Stomach smooth muscle (tissue), 2 donors: ENCODE data around the gene ATG10.

ENCODE experiments used
- H3K27ac ChIP-seq: one replicate; pipeline ENCODE4 v1.7.0; 2013; ENCODE audit warnings: mild to moderate bottlenecking, low read length, inconsistent platforms
- H3K27me3 ChIP-seq, 2 donors: one replicate each; pipeline ENCODE4 v1.7.0; 2013; ENCODE audit warnings: low read length in 2 of 2; ENCODE audit not compliant: insufficient read depth in 2 of 2, control insufficient read depth in 1 of 2
- H3K36me3 ChIP-seq, 2 donors: one replicate each; pipeline ENCODE4 v1.7.0; 2013; ENCODE audit warnings: low read length in 2 of 2; ENCODE audit not compliant: control insufficient read depth in 2 of 2, insufficient read depth in 2 of 2
- H3K4me1 ChIP-seq: one replicate; pipeline ENCODE4 v1.7.0; 2013; ENCODE audit warnings: low read length; ENCODE audit not compliant: control insufficient read depth, insufficient read depth
- H3K4me3 ChIP-seq, 2 donors: one replicate each; pipeline ENCODE4 v1.7.0; 2013; ENCODE audit warnings: low read length in 2 of 2
- H3K9ac ChIP-seq, 2 donors: one replicate each; pipeline ENCODE4 v1.7.0; 2013; ENCODE audit warnings: low read length in 2 of 2, mild to moderate bottlenecking in 1 of 2
- H3K9me3 ChIP-seq, 2 donors: one replicate each; pipeline ENCODE4 v1.7.0; 2013; ENCODE audit warnings: low read length in 2 of 2; ENCODE audit not compliant: control insufficient read depth in 2 of 2
- donor health status: healthy.
- donor health status: Pancreatic carcinoma.

The ATG10 gene

GRCh38 chr5:82178378-82178777 is 206.6 kb downstream of the ATG10 start:
- peaks cover 0 to 3% of the 10 kb centered on the region in 2 donors for H3K36me3 ChIP-seq

DNA sequence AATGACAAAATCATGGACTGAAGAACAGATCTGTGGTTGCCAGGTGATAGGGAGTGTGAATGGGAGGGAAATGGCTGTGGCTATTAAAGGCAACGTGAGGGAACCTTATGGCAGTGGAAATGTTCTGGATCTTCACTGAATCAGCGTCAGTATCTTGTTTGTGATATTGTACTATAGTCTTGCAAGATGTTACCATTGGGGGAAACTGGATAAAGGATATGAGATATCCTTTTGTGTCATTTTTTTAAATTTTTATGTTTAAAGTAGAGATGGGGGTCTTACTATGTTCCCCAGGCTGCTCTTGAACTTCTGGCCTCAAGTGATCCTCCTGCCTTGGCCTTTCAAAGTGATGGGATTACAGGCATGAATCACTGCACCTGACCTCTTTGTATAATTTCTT is 210.8 kb downstream of the ATG10 start:
- Histone ChIP-seq H3K27ac (no peak overlapping the region), H3K4me3 (no peak overlapping the region), H3K36me3 (peaks cover 0 to 3% of the 10 kb centered on the region in 2 donors), H3K4me1 (no peaks in the 10 kb centered on the region), H3K27me3 (no peaks in the 10 kb centered on the region), H3K9me3 (no peaks in the 10 kb centered on the region), H3K9ac (no peak overlapping the region)

More at GRCh38 chr5:82178378-82178777, 206.6 kb downstream of the ATG10 start:
- Histone ChIP-seq H3K9me3 (no peaks in the 10 kb centered on the region), H3K27me3 (no peaks in the 10 kb centered on the region), H3K9ac (no peak overlapping the region), H3K4me3 (no peak overlapping the region), H3K27ac (no peak overlapping the region), H3K4me1 (no peaks in the 10 kb centered on the region)

- Histone ChIP-seq H3K27ac (no peak overlapping the region), H3K4me1 (no peaks in the 10 kb centered on the region), H3K36me3 (peaks cover 0 to 3% of the 10 kb centered on the region in 2 donors), H3K27me3 (no peaks in the 10 kb centered on the region), H3K9me3 (no peaks in the 10 kb centered on the region), H3K4me3 (no peak overlapping the region), H3K9ac (no peak overlapping the region)
These were observed 212.0 kb downstream of the ATG10 start for GRCh38 chr5:82183828-82184227.

GRCh38 chr5:82185851-82186250 is 214.0 kb downstream of the ATG10 start:
- no peak overlapping the region for H3K9ac ChIP-seq

DNA sequence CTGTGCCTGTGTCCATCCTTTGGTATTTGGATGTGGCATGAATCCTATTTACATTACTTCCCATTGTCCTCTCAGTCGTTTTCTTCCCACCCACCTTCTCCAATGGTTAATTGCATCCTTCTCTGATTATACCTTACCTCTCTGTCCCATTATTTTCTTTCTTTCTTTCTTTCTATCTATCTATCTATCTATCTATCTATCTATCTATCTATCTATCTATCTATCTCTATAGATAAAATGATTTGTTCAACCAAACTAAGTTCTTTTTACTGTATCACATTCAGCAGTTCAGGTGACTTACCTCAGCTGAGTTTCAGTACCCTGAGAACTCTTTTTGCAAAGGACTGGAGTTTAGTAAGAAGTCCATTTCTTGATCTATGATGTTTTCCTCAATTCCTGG is 225.7 kb downstream of the ATG10 start:
- H3K27ac ChIP-seq = no peak overlapping the region
- H3K9me3 ChIP-seq = no peaks in the 10 kb centered on the region
- no peaks in the 10 kb centered on the region for H3K4me1 ChIP-seq
- H3K4me3 ChIP-seq = no peak overlapping the region
- no peaks in the 10 kb centered on the region for H3K36me3 ChIP-seq
- no peaks in the 10 kb centered on the region for H3K27me3 ChIP-seq
- H3K9ac ChIP-seq = no peak overlapping the region

More at GRCh38 chr5:82185851-82186250, 214.0 kb downstream of the ATG10 start:
- Histone ChIP-seq H3K27ac (no peak overlapping the region), H3K4me3 (no peak overlapping the region), H3K36me3 (no peaks in the 10 kb centered on the region), H3K27me3 (no peaks in the 10 kb centered on the region), H3K9me3 (no peaks in the 10 kb centered on the region), H3K4me1 (no peaks in the 10 kb centered on the region)

- Histone ChIP-seq H3K9ac (no peak overlapping the region), H3K4me1 (no peaks in the 10 kb centered on the region), H3K36me3 (no peaks in the 10 kb centered on the region), H3K4me3 (no peak overlapping the region), H3K27ac (no peak overlapping the region), H3K27me3 (no peaks in the 10 kb centered on the region), H3K9me3 (no peaks in the 10 kb centered on the region)
These were observed 232.7 kb downstream of the ATG10 start for GRCh38 chr5:82204567-82204966.

GRCh38 chr5:82205005-82205404 is 233.2 kb downstream of the ATG10 start:
- no peaks in the 10 kb centered on the region for H3K4me1 ChIP-seq
- no peaks in the 10 kb centered on the region for H3K36me3 ChIP-seq
- H3K27me3 ChIP-seq = no peaks in the 10 kb centered on the region
- H3K27ac ChIP-seq = no peak overlapping the region
- no peak overlapping the region for H3K4me3 ChIP-seq
- H3K9ac ChIP-seq = no peak overlapping the region
- no peaks in the 10 kb centered on the region for H3K9me3 ChIP-seq

DNA sequence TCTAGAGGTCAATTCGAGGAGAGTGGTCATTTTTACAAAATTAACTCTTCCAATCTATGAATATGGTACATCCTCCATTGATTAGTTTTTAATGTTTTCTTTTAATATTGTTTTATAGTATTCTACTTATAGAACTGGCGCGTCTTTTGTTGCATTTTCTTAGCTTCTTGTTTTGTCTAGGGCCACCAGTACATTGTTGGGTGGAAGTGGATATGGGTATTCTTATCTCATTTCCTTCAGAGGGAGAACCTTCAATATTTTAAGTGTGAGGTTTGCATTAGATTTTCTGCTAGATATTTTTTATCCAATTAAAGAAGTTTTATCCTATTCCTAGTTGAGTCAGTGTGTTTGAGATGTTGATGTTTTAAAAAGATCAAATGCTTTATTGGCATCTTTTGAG is 236.5 kb downstream of the ATG10 start:
- Histone ChIP-seq H3K9ac (no peak overlapping the region), H3K36me3 (no peaks in the 10 kb centered on the region), H3K27me3 (no peaks in the 10 kb centered on the region), H3K4me3 (no peak overlapping the region), H3K4me1 (no peaks in the 10 kb centered on the region), H3K27ac (no peak overlapping the region), H3K9me3 (no peaks in the 10 kb centered on the region)

DNA sequence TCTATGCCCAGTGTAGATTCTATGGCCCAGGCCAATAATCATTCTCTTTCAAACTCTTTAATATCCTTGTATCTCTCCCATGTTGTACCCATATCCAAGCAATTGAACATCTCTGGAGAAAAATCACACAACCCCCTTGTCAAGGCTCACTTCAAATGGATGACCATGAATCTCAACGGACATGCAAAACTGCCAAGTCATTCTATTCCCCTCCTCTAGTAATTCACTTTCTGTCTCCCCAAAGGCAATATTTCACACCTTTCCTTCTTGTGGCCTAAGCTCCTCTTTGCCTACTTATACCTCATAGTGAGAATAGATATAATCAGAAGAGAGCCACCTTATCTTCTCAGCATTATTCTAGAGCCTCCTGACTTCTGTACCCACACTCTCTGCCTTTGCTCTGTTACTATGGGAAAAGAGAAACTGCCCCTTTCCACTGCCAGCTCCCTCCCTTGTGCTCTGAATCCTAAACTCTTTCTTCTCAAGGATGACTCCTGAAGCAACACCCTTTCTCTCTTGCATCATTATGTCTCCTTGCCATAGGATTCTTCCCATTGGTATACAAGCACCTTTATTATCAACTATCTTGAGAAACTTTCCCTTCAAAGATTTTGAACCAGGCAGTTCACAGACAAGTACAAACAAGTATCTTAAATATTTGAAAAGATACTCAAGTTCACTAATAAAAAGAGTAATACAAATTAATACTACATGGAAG is 240.2 kb downstream of the ATG10 start:
- Histone ChIP-seq H3K27me3 (no peaks in the 10 kb centered on the region), H3K9ac (no peak overlapping the region), H3K27ac (no peak overlapping the region), H3K9me3 (no peaks in the 10 kb centered on the region), H3K36me3 (no peaks in the 10 kb centered on the region), H3K4me3 (no peak overlapping the region), H3K4me1 (no peaks in the 10 kb centered on the region)

GRCh38 chr5:82217917-82218316 is 246.1 kb downstream of the ATG10 start:
- Histone ChIP-seq H3K27ac (no peak overlapping the region), H3K4me3 (no peak overlapping the region), H3K4me1 (no peaks in the 10 kb centered on the region), H3K9ac (no peak overlapping the region), H3K36me3 (no peaks in the 10 kb centered on the region), H3K9me3 (no peaks in the 10 kb centered on the region), H3K27me3 (no peaks in the 10 kb centered on the region)

GRCh38 chr5:82218374-82219156 is 246.7 kb downstream of the ATG10 start:
- Histone ChIP-seq H3K27ac (no peak overlapping the region), H3K9ac (no peak overlapping the region), H3K4me1 (no peaks in the 10 kb centered on the region), H3K9me3 (no peaks in the 10 kb centered on the region), H3K36me3 (no peaks in the 10 kb centered on the region), H3K4me3 (no peak overlapping the region), H3K27me3 (no peaks in the 10 kb centered on the region)
